GM10248 (cell line): Measurements from ENCODE around the gene SSR4.
"Not testable (repeated sequence)": the region's sequence is repeated elsewhere in the genome, so short reads cannot be mapped to it uniquely, and the experiment has no call there.

Experiments used
- CTCF ChIA-PET: fragments of 300-600 bp; sonication (Branson Sonifier 250); formaldehyde crosslinking; extraction: SDS; loops from one replicate; lab custom pipeline; 2021; ENCODE audit warnings: antibody characterized with exemption; lab: Yijun Ruan, JAX
- POLR2A ChIA-PET: fragments of 350-650 bp; sonication (Branson Sonifier 250); formaldehyde crosslinking; extraction: SDS; loops from one replicate; lab custom pipeline; 2020; ENCODE audit warnings: antibody characterized with exemption; lab: Yijun Ruan, JAX
- DNase-seq: peaks from one replicate; pipeline ENCODE4 v3.0.0; 2012; ENCODE audit errors: extremely low spot score
- CTCF ChIP-seq: IDR thresholded peaks from 2 replicates; pipeline ENCODE4 v1.5.1; 2012; ENCODE audit warnings: mild to moderate bottlenecking, low read depth; ENCODE audit errors: extremely low read depth, missing control alignments, control extremely low read depth

Gene SSR4

GRCh38 chrX:153813161-153813560 lies 18.7 kb downstream of the SSR4 start:
- no peak for TF ChIP-seq CTCF
- CTCF ChIA-PET = no interaction called here
- POLR2A ChIA-PET = no interaction called here
- no peak for DNase-seq

GRCh38 chrX:153814591-153815315 lies 20.3 kb downstream of the SSR4 start:
- POLR2A ChIA-PET = no interaction called here
- TF ChIP-seq CTCF = no peak
- DNase-seq = no peak
- CTCF ChIA-PET = no interaction called here

GRCh38 chrX:153816831-153817690 lies 22.6 kb downstream of the SSR4 start:
- no peak for TF ChIP-seq CTCF
- POLR2A ChIA-PET = no interaction called here
- no peak for DNase-seq
- CTCF ChIA-PET = no interaction called here

GRCh38 chrX:153818064-153818463 lies 23.6 kb downstream of the SSR4 start:
- POLR2A ChIA-PET, DNase-seq, CTCF ChIA-PET: not testable (repeated sequence)

GRCh38 chrX:153818571-153819383 lies 24.3 kb downstream of the SSR4 start:
- POLR2A ChIA-PET = no interaction called here
- TF ChIP-seq CTCF = no peak
- CTCF ChIA-PET = interaction anchor here (1.6 kb wide), 1 partner anchor 104 kb away, joined by 3 read pairs; no protein-coding TSS in a partner anchor
- no peak for DNase-seq

GRCh38 chrX:153819384-153820040 lies 25.0 kb downstream of the SSR4 start:
- TF ChIP-seq CTCF = no peak
- no peak for DNase-seq
- ChIA-PET CTCF (interaction anchor here (1.6 kb wide), 1 partner anchor 104 kb away, joined by 3 read pairs; no protein-coding TSS in a partner anchor), POLR2A (no interaction called here)
